ENCODE results near the gene IDH2.

DNA sequence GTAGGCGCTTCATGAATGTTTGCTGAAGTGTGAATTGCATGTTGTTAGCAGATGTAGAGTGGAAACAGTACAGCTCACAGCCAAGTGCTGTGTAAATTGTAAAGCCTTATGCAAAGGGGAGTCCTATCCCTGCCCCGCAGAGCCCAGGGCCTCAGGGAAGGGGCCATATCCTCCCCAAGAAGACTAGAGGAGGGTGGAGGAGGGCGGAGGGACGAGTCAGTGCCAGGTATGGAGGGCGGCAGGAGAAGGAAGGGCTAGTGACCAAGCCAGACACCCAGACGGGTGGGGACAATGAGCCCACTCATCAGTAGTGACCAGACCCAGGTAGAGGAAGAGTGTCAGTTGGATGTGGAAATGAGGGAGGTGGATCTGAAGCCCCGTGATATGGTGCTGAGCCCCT, 56.0 kb downstream of the IDH2 start:
- TF ChIP-seq, protein P1, sequence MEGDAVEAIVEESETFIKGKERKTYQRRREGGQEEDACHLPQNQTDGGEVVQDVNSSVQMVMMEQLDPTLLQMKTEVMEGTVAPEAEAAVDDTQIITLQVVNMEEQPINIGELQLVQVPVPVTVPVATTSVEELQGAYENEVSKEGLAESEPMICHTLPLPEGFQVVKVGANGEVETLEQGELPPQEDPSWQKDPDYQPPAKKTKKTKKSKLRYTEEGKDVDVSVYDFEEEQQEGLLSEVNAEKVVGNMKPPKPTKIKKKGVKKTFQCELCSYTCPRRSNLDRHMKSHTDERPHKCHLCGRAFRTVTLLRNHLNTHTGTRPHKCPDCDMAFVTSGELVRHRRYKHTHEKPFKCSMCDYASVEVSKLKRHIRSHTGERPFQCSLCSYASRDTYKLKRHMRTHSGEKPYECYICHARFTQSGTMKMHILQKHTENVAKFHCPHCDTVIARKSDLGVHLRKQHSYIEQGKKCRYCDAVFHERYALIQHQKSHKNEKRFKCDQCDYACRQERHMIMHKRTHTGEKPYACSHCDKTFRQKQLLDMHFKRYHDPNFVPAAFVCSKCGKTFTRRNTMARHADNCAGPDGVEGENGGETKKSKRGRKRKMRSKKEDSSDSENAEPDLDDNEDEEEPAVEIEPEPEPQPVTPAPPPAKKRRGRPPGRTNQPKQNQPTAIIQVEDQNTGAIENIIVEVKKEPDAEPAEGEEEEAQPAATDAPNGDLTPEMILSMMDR (IDR thresholded peaks at IDR 0.05), result no peak
- TF ChIP-seq POLR2A (IDR thresholded peaks at IDR 0.05), result no peak

All from esophagus squamous epithelium (tissue), 4 donors.